HS-5 (cell line): ENCODE results near the gene HPS1.

ENCODE experiments used
- DNase-seq: peaks from one replicate; pipeline ENCODE4 v3.0.0-alpha.2; 2012; ENCODE audit warnings: low read depth

Gene HPS1

DNA sequence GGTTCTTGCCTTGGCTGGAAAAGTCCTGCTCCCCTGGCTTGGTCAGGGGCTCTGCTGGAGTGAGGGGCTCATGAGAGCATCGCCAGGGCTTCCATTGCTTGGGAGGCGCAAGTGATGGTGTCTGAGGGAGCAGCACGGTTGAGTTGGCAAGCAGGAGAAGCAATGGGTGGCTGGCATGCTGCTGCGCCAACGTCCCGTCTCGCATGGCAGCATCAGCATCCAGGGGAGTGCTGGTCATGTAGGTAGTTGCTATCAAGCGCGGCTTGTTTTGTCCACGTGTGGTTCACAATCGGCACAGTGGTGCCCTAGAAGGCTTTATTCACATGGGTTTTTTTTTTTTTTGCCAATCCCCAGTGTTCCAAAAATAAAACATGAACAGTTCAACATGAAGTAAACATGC lies 35.6 kb downstream of the HPS1 start:
- DNase-seq, result no peak

DNA sequence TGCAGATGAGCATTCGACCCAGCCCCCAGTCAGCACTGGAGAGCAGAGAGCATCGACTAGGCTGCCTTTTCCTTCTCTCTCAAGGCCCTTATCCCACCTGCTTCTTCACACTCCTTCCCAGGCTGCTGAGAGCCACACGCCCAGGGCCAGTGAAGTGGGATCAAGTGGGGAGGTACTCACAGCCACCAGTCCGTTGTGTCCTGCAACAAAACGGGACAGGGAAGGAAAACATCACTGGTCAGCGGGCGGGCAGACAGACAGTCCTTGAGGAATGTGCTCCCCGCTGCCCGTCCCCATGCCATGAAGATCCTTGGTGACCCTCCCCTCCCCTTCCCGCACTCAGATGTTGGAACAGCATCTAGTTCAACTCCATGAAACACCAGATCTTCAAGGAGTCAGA lies 36.0 kb downstream of the HPS1 start:
- no peak for DNase-seq

DNA sequence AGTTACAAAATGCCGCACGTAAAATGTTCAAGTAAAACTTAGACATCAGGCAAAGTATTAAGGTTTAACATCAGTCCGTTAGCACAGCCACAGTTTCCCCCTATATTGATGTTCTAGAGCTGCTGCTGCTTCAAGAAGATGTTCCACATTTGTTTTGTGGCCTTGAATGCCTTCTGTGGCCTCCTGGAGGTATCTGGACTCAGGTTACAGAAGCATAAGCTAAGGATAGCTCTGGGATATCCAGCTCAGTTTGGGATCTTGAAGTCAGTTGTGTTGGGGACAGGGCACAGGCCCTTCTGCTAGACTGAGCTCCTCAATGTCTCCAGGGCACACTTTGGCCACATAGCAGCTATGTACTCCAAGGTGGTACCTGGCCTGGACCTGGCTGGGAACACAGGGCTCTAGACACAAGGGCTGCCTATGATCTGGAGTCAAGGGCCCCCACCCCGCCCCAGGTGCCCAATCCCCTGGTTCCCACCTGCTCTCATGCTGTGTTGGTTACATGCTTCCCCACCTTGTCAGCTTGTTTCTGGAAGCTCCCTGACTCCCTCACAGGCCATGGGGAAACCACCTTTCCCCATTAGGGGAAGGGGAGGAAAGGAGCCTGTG lies 36.5 kb downstream of the HPS1 start:
- DNase-seq, result no peak

DNA sequence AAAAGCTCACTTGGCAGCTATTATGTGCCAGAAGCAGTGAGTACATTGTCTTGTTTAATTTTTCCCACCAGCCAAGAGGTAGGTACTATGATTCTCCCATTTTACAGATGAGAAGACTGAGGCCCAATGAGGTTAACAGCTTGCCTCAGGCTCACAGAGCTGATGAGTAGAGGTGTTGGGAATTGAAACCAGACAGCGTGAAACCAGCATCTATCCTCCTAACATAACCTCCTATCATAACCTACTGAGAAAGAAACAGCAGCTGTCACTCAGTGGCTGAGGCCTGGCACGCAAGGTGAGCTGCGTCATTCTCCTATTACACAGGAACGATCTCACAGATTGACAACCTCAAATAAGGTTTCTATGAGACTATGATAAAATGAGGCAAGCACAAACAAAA lies 37.9 kb downstream of the HPS1 start:
- DNase-seq, result no peak

DNA sequence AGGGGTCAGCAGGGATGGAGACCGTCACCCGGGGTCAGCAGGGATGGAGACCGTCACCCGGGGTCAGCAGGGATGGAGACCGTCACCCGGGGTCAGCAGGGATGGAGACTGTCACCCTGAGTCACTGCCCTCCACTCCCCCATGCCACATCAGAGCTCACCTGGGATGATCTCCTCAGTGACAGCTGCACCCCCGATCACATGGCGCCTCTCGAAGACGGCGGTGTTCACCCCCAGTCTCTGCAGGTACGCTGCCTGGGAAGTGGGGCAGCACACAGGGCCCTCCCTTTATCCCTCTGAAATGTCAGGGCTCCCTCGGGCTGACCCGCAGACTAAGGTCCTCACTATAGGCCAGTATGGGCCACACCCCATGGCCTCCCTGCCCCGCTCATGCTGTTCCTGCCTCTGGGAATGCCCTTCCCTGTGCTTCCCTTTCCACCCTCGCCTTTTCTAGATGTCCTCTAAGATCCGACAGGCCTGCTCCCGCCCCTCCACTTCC lies 38.9 kb downstream of the HPS1 start:
- no peak for DNase-seq

DNA sequence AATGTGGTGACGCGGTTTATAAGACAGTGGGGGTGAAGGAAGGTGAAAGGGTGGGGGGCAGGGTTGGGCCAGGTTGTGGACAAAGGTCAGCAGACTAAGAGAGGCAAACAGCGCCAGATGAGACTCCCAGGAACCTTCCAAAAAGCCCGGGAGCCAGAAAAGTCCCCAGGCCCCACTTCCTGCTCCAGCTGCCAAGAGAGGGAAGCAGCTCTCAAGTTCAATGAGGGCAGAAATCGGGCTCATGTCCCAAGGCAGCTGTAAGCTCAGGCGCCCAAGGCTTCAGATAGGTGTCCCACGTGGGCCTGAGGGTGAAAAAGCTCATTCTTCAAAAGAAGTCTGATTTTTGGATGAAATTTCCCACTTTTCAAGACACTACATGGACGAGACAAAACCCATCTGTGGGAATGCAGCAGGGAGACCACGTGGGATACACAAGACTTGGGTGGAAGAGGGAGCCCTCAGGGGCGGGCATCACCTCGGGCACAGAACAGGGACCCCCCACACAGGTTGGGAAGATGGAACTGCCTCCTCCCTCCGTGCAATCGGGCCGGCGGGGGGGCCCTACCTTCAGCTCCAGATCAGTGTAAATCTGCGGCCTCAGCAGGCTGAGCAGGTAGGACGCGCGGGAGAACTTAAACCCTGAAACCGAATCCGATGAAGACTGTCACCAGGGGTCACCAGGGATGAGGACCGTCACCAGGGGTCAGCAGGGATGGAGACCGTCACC lies 39.6 kb downstream of the HPS1 start:
- no peak for DNase-seq

DNA sequence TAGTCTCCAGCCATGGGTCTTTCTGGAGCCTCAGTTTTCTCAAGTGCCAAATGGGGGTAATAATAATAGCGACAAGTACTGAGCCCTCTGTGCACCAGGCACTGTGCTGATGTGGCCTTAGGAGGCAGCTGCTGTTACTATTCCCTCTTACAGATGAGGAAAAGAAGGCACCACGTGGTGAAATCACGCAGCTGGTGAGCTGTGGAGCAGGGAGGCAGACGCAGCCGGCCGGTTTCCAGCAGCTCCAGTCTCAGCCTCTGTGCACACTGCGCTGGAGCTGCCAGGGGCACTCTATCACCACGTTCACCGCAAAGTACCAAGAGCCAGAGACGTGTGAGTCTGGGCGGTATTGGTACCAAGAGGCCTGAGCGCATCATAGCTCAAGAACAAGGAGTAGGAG lies 41.3 kb downstream of the HPS1 start:
- DNase-seq, result no peak

DNA sequence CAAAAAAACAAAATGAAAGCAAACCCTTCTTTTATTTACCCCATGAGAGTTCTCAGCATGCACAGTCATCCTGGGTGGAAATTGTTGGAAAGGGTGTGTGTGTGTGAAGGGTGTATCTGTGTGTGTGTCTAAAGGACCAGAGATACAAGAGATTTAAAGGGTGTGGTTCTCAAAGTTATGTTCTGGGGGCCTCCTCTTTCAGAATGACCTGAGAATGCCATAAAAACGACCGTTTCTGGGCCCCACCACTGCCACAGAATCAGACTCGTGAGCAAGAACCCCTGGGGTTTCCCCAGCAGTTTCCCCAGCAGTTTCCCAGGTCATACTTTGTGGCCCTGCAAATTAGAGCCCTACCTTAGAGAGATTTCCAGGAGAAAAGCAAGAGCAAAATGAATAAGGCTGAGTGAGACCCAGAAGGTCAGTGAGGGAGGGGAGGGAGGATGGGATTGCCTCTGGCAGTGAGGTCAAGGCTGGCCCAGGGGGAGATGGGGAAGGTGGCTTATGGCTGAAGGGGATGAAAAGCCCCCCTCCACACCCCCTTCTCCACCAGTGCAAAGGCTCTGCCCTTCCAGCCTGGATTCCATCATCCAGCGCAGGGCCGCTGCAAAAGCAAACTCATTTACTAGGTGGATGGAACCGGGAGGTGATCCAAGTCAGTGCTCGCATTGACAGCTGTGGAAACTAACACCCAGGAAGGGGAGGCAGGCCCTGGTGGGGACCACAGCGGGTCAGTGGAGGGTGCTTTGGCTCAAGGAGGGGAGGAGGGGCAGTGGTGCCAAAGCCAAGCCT lies 42.0 kb downstream of the HPS1 start:
- peak; percentile 23 for DNase-seq

DNA sequence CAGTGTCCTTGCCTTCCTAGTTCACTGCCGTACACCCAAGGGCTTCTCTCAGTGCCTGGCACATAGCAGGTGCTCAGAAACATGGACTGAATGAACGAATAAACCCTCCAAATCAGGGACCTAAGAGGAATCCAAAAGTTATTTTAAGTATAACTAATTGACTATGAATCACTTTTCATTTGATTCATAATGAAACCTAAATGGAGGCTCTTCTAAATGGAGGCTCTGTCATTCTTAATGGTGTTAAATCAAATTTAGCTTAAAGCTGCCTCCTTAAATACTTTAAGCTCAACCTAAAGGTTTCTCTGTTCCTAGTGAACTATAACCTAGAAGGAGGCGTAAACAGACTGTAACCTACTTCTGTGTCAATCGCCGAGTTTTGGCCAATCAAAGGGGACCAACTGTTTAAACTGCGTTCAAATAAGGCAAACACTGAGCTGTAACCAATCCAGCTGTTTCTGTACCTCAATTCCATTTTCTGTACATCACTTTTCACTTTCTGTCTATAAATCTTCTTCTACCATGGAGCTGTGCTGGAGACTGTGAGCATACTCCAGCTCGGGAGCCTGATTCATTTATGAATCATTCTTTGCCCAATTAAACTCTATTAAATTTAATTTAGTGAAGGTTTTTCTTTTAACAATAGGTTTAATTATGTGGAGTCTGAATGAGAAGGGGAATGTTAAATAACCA lies 42.8 kb downstream of the HPS1 start:
- peak; percentile 9 for DNase-seq

DNA sequence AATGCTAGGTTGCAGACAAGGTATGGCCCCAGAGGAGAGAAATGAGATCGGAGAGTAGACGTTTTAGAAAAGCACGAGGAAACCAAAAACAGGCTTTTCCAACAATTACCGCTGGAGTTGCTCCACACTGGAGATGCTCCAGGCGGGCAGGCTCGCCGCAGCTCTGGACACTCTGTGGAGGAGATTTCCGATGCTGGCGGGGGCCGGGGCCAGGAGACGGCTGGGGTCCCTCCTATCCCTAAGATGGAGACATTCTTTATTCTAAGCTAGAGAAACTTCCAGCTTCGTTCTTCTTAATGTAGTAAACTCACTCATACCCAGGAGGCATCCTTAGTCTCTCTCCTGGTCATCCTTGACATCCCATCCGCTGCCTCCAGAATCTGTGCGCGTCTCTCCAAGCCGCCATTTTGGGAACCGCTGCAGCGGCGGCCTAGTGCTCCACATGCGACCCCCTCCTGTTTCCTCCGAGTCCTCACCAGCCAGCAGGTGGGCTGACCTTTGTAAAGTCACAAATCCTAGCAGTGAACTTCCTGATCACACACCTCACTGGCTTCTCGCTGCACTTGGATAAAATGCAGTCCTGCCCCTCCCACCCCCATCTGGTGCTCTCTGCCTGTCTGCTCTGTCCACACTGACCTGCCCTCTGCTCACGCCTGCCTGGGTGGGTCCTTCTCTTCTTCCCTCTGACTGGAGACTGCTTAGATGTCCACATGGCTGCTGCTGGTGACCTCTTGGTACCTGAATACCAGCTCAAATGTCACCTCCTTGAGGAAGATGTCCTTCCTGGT lies 43.6 kb downstream of the HPS1 start:
- DNase-seq, result no peak

DNA sequence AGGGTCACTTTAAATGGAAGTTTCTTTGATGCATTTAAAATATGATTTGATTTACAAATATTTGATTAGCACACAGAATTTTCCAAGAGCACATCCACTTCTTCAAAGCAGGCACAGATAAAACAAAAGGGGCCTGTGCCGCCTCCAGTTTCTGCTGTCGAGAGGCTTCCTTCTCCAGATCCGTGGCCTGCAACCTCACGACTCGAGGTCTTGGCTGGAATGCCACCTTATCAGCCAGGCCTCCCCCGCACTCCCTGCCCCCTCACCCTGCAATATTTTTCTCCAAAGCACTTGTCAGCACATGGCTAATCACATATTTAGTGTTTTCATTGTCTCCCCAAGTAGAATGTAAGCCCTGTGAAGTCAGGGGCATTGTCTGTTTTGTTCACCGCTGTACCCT lies 44.3 kb downstream of the HPS1 start:
- no peak for DNase-seq

DNA sequence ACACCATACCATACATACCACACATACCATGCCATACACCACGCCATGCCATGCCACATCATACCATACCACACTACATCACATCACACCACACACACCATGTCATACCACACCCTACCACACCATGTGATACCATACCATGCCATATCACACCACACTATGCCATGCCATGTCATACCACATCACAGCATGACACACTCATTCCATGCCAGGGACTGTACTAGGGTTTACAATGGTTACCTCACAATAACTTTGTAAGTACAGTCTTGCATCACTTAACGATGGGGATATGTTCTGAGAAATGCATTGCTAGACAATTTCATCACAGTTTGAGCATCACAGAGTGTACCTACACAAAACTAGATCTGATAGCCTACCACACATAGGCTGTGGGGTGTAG lies 46.3 kb downstream of the HPS1 start:
- no peak for DNase-seq

DNA sequence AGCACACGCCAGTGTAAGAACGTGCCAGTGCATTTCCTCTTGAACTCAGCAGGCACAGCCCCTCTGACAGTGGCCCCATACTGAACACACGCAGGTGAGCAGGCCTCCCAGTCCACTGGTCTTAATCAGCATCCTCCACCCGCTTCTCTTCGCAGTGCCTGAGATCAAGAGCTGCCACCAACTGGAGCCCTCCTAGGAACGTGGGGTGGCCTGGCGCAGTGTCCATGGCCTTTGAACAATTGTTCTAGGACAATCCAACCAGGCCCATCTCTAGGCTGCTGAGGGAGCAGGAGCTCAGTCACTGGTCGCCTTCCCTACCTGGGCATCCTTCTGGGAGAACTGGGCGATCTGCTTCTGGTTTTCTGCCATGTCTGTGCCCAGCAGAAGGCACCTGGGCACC lies 47.0 kb downstream of the HPS1 start:
- DNase-seq, result no peak

DNA sequence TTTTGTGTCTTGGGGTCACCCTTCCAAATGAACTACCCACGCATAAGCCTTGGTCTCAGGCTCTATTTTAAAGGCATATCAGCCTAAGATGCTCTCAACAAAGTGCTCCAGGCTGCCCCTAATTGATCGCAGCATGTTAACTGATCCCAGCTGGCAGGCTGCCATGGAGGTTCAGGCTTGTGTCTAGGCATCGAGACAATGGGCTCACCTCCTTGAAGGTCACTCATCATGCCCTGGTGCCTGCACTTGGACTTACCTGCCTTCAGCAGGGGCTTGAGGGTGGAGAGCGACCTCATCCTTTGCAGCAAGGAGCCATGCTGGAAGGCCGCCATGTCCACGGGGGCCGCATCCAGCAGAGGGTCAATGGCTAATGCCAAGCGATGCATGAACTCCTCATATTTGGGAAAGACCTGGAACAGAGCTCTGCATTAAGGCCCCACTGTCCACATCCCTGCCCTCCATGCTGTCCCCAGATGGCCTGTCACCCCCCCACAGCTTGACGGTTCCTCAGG lies 49.6 kb downstream of the HPS1 start:
- DNase-seq, result no peak

DNA sequence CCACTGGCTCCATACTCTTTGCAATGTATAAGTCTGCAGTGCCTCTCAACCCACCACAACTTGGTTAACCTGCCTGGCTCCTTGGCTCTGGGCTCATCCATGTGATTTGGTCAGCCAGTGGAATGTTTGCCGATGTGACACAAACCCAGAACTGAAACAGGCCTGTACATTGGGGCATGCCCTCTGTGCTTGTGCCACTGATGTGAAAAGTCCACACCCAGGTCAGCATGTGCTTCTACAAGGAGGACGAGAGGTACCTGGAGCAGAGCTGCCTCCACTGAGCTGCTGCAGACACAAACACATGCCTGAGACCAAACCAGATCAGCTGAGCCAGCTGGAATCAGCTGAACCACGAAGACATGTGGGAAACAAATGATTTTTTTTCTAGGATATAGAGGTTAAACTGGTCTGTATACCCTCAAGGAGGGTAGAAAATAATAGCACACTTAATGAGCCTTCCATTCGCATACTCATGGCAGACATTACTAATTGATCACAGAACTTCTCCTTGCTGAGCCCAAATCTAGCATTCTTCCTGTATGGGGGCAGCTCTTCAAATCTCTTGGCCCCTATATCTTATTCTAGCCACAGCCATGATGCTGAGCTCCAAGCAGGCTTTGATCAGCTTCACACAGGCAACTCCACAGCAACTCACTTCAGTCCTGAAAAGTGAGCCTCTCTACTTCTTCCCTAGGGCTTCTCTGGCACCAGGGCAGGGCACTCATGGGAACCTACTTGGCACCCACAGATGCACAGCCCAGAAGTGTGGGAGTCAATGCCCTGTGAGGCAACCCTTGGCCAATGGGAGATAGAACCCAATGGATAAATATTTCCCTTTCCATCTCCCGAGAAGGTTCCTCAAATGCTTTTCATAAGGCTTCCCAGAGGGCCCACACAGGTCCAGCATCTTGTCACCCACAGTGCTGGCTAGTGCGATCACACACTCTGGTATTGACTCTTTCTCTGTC lies 50.4 kb downstream of the HPS1 start:
- DNase-seq, result no peak

DNA sequence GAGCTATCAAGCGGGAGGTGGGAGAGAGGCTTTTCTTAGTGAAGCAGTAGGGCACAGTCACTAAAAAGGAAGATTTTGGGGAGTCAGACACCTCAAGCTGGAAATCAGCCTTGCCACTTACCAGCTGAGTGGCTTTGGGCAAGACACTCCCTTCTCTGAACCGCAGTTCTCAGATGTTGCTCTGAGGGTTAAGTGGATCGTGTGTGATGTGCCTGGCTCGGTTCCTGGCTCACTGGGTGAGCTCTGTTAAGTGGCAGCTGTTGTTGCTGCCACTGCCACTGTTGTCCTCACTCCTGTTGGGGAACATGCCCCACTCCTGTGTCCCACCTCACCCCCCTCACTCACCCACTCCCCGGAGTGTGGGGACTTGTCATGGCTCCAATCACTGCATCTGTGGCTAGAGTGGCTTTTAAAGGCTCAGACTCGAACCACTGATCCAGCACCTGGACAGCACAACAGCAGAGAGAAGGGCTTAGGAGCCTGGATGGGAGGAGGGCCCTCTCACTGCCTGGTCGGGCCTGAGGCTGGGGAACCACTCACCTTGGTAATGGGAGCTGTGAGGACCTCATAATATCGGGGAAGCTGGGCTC lies 51.8 kb downstream of the HPS1 start:
- no peak for DNase-seq

DNA sequence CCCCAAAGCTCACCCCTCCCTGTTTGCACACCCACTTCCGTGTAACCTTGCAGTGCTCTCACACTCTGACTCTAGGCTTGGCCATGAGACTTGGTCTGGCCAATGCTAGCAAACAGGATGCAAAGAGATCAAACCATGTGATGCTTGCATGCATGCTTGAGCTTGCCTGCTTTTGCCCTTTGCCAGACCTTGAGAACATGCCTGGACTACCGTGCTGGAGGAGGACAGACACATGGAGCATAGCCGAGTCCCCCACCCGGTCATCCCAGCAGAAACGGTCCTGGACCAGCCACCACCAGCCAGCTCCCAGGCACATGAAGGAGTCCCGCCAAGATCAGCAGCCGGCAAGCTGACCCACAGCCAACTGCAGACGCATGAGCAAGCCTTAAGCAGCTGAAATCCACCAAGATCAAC lies 55.1 kb downstream of the HPS1 start:
- DNase-seq, result no peak

DNA sequence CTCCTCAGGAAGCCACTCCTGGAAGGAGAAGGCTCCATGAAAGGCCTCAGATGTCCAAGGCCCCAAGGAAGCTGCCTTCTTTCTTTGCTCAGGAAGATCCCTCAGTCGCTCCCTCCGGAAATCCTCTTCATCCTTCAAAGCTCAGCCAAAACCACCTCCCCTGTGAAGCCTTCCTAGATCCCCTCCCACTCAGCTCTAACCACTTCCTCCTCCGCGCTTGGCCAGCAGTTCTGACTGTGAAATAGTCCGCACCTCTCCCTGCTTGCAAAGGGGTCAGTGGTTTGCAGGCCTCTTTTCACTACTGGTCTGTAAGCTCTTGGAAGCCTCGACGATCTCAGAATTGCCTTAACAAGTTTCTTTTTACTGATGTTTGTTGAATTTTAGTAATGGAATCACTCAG lies 55.7 kb downstream of the HPS1 start:
- DNase-seq, result no peak

DNA sequence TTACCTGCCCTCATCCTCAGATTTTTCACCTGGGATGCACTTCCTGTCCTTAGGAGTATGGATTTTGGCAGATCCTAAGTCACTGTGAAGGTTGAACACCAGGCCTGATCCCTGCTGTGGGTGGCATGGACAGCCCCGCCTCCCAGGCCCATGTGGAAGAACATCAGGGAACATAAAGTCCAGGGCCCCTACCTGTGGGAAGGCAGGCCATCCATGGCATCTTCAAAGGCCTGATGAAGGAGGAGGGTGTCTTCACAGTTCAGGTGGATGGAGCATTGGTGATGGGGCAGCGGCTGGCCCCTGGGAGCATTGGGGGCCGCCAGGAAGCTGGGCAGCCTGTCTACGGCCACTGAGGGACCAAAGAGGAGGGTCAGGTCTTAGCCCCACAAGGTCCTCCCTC lies 56.3 kb downstream of the HPS1 start:
- DNase-seq, result no peak

DNA sequence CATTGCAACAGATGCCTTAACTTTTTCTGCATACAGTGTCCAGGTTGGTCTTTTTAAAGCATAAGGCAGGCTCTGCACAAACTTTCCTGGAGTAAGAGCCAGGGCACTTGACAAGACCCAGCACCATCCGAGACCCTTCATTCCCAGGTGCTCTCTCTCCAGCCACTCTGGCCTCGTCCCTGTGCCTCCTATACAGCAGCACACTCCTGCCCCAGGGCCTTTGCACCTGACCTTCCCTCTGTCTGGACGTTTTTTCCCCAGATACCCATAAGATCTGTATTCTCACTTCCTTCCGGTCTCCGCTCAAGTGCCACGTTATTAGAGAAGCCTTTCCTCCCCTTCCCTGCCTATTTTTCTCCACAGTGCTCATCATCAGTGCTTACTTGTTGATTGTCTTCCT lies 57.3 kb downstream of the HPS1 start:
- no peak for DNase-seq
